ENCODE data around the gene SPATS2L.

- no peak for TF ChIP-seq CTCF (conservative IDR thresholded peaks at IDR 0.05; ENCODE audit: low read length)
- no peak for TF ChIP-seq EZH2phosphoT487 (IDR thresholded peaks at IDR 0.05; ENCODE audit: borderline replicate concordance)
Observed at GRCh38 chr2:200449149-200449548, 142.7 kb downstream of the SPATS2L start.

Data from Loucy (cell line).